Transverse colon (tissue), 4 donors: Measurements from ENCODE around the gene CAPN13.
A peak's percentile ranks its signal among the peaks of the same experiment; 100 is the strongest.

Experiments used
- CTCF ChIP-seq, 5 experiments: fragments of 200-600 bp in 3 of 5; fragments of 450-650 bp in 2 of 5; sonication (generic) in 3 of 5; IDR thresholded peaks; 1 replicate in 2 of 5; 2 replicates in 3 of 5; pipeline ENCODE4 v1.5.1; 2016 to 2017; ENCODE audit warnings: antibody characterized with exemption in 5 of 5, inconsistent platforms in 3 of 5, mild to moderate bottlenecking in 2 of 5, moderate library complexity in 1 of 5
- EP300 ChIP-seq: sonication (generic); formaldehyde crosslinking; IDR thresholded peaks from one replicate; pipeline ENCODE4 v1.6.1; 2017; ENCODE audit warnings: antibody characterized with exemption, low read depth
- POLR2A ChIP-seq: fragments of 450-650 bp; IDR thresholded peaks from one replicate; pipeline ENCODE4 v1.6.1; 2016; ENCODE audit warnings: antibody characterized with exemption, mild to moderate bottlenecking, moderate library complexity
- POLR2AphosphoS5 ChIP-seq, 3 donors: sonication (generic); formaldehyde crosslinking; IDR thresholded peaks; one replicate each; pipeline ENCODE4 v1.6.1; 2016; ENCODE audit warnings: antibody characterized with exemption in 3 of 3

GRCh38 chr2:30711646-30712085, 95.6 kb downstream of the CAPN13 start:
- TF ChIP-seq CTCF (IDR thresholded peaks at IDR 0.05) (peak; percentile 96 to 100 (median 99)), EP300 (no peak), POLR2AphosphoS5 (IDR thresholded peaks at IDR 0.05) (peak in 2 of 3 donors; percentile 12 to 34), POLR2A (no peak)
